LNCAP (cell line): ENCODE results near the gene CCDC186.

ENCODE experiments used
- CTCF ChIP-seq: fragments of 450-650 bp; IDR thresholded peaks from 2 replicates; pipeline ENCODE4 v1.5.1; 2017; ENCODE audit warnings: mild to moderate bottlenecking

Gene CCDC186

GRCh38 chr10:114207349-114207748 lies 33.3 kb upstream of the CCDC186 start:
- no peak for TF ChIP-seq CTCF

GRCh38 chr10:114206902-114207301 lies 32.9 kb upstream of the CCDC186 start:
- TF ChIP-seq CTCF, result no peak

GRCh38 chr10:114202812-114203211 lies 28.8 kb upstream of the CCDC186 start:
- no peak for TF ChIP-seq CTCF

GRCh38 chr10:114199239-114199638 lies 25.2 kb upstream of the CCDC186 start:
- TF ChIP-seq CTCF, result no peak

GRCh38 chr10:114195079-114195478 lies 21.1 kb upstream of the CCDC186 start:
- no peak for TF ChIP-seq CTCF

GRCh38 chr10:114189700-114190099 lies 15.7 kb upstream of the CCDC186 start:
- no peak for TF ChIP-seq CTCF

- TF ChIP-seq CTCF, result no peak
These were observed 14.9 kb upstream of the CCDC186 start for GRCh38 chr10:114188900-114189299.

GRCh38 chr10:114188001-114188400 lies 14.0 kb upstream of the CCDC186 start:
- no peak for TF ChIP-seq CTCF
